ENCODE results near the gene TMA16. TPM values are rescaled to one million over a fixed set of nuclear protein-coding genes. Genes with fewer than 3 reads are reported as not detected.
"Not testable (repeated sequence)": the region's sequence is repeated elsewhere in the genome, so short reads cannot be mapped to it uniquely, and the experiment has no call there.

TMA16 gene
- total RNA-seq, 1 experiment from 2014 or later = 49.1 TPM

- BruUV-seq (replicated peaks) = no TSS peak
- Histone ChIP-seq H2AFZ (ENCODE audit: low read length) (no peak overlapping the region), H3K4me2 (ENCODE audit: low read length) (no peak overlapping the region), H3K27ac (ENCODE audit: low read length) (no peak overlapping the region), H3K4me1 (ENCODE audit: insufficient read depth, low read length) (peaks cover 36% of the 10 kb centered on the region), H3K79me2 (ENCODE audit: low read length) (no peaks in the 10 kb centered on the region), H3K9ac (ENCODE audit: low read length) (no peak overlapping the region), H3K4me3 (ENCODE audit: low read length) (no peak overlapping the region), H3K9me3 (ENCODE audit: low read length) (no peaks in the 10 kb centered on the region), H3K36me3 (ENCODE audit: low read depth, low read length) (no peaks in the 10 kb centered on the region), H3K27me3 (ENCODE audit: low read length) (no peaks in the 10 kb centered on the region), H3K9me2 (replicated peaks; ENCODE audit: low read length) (no peaks in the 10 kb centered on the region), H3F3A (ENCODE audit: low read length, unreplicated experiment) (peaks cover 10% of the 10 kb centered on the region), H4K20me1 (ENCODE audit: low read length) (0 out of 2 replicates have a peak, but pooled peaks cover 4% of the 10 kb centered on the region)
- no peak for TF ChIP-seq EZH2 (IDR thresholded peaks at IDR 0.05; ENCODE audit: low read length, unreplicated experiment)
- TF ChIP-seq CTCF (conservative IDR thresholded peaks at IDR 0.05; ENCODE audit: low read depth, low read length) = no peak
- TF ChIP-seq EZH2phosphoT487 (IDR thresholded peaks at IDR 0.05; ENCODE audit: borderline replicate concordance, low read length) = no peak
- intact Hi-C loops (cut with micrococcal nuclease) = no loop called here
- POLR2A ChIA-PET (ENCODE audit: unreplicated experiment) = no interaction called here
- no peak for DNase-seq
- CTCF ChIA-PET = no interaction called here
- no peak for ATAC-seq
Measured at GRCh38 chr4:163537114-163537513, 42.6 kb downstream of the TMA16 start.

- Histone ChIP-seq H3K4me1 (ENCODE audit: insufficient read depth, low read length) (peaks cover 46% of the 10 kb centered on the region), H3K4me2 (ENCODE audit: low read length) (peak overlapping the region; percentile 83; the same call in 1 of the 2 replicates), H3F3A (ENCODE audit: low read length, unreplicated experiment) (peaks cover 10% of the 10 kb centered on the region), H3K27ac (ENCODE audit: low read length) (peak overlapping the region; percentile 100)
- DNase-seq; H2AFZ ChIP-seq (ENCODE audit: low read length); ATAC-seq; H3K9me3 ChIP-seq (ENCODE audit: low read length); H3K36me3 ChIP-seq (ENCODE audit: low read depth, low read length); H3K79me2 ChIP-seq (ENCODE audit: low read length); H3K27me3 ChIP-seq (ENCODE audit: low read length); H3K4me3 ChIP-seq (ENCODE audit: low read length); H3K9me2 ChIP-seq (replicated peaks; ENCODE audit: low read length); CTCF ChIA-PET; H3K9ac ChIP-seq (ENCODE audit: low read length); BruUV-seq (replicated peaks); POLR2A ChIA-PET (ENCODE audit: unreplicated experiment); H4K20me1 ChIP-seq (ENCODE audit: low read length): not testable (repeated sequence)
- intact Hi-C loops (cut with micrococcal nuclease) = loop anchor here (1.0 kb wide), 1 partner anchor 12 kb away; no protein-coding TSS in a partner anchor
Measured at GRCh38 chr4:163538820-163539219, 44.3 kb downstream of the TMA16 start.

GRCh38 chr4:163540448-163540847 lies 46.0 kb downstream of the TMA16 start:
- Histone ChIP-seq H3K4me2 (ENCODE audit: low read length) (peak overlapping the region; percentile 91), H3K9me3 (ENCODE audit: low read length) (no peaks in the 10 kb centered on the region), H3K27ac (ENCODE audit: low read length) (peak overlapping the region; percentile 100), H3K36me3 (ENCODE audit: low read depth, low read length) (no peaks in the 10 kb centered on the region), H4K20me1 (ENCODE audit: low read length) (0 out of 2 replicates have a peak, but pooled peaks cover 4% of the 10 kb centered on the region), H3F3A (ENCODE audit: low read length, unreplicated experiment) (peaks cover 10% of the 10 kb centered on the region), H3K27me3 (ENCODE audit: low read length) (no peaks in the 10 kb centered on the region), H3K9ac (ENCODE audit: low read length) (peak overlapping the region; percentile 83), H3K9me2 (replicated peaks; ENCODE audit: low read length) (no peaks in the 10 kb centered on the region), H3K4me3 (ENCODE audit: low read length) (peak overlapping the region; percentile 57), H3K4me1 (ENCODE audit: insufficient read depth, low read length) (peaks cover 48% of the 10 kb centered on the region), H3K79me2 (ENCODE audit: low read length) (no peaks in the 10 kb centered on the region), H2AFZ (ENCODE audit: low read length) (no peak overlapping the region)
- DNase-seq (peak; percentile 76), ATAC-seq (peak; percentile 50)
- TF ChIP-seq EZH2 (IDR thresholded peaks at IDR 0.05; ENCODE audit: low read length, unreplicated experiment) = no peak
- no peak for TF ChIP-seq EZH2phosphoT487 (IDR thresholded peaks at IDR 0.05; ENCODE audit: borderline replicate concordance, low read length)
- TF ChIP-seq CTCF (conservative IDR thresholded peaks at IDR 0.05; ENCODE audit: low read depth, low read length) = no peak
- POLR2A ChIA-PET (ENCODE audit: unreplicated experiment) = interaction anchor here (0.6 kb wide), 3 partner anchors 46 to 400 kb away, joined by 3 to 4 read pairs (median 3); partner anchors contain the start of gene TMA16
- CTCF ChIA-PET = interaction anchor here (0.5 to 1.6 kb wide), 3 partner anchors 10 to 469 kb away, joined by 4 to 9 read pairs (median 6); no protein-coding TSS in a partner anchor
- no TSS peak for BruUV-seq (replicated peaks)
- intact Hi-C loops (cut with micrococcal nuclease) = loop anchor here (1.0 to 10.0 kb wide), 3 partner anchors 45 to 433 kb away; no protein-coding TSS in a partner anchor

Measured in PC-3 (cell line).